MM.1S (cell line): ENCODE data around the gene POLR3B.

ENCODE experiments used
- DNase-seq: peaks from one replicate; pipeline ENCODE4 v3.0.0-alpha.2; 2015
- H2AFZ ChIP-seq: fragments of 300-600 bp; sonication (generic); 2 replicates; pipeline ENCODE4 v1.6.0; 2016; ENCODE audit warnings: antibody characterized with exemption, low read length
- H3F3A ChIP-seq: fragments of 300-600 bp; sonication (generic); 2 replicates; pipeline ENCODE4 v1.6.1; 2016; ENCODE audit warnings: mild to moderate bottlenecking, antibody characterized with exemption, low read length, moderate library complexity, mixed read lengths; ENCODE audit not compliant: insufficient read depth
- H3K27ac ChIP-seq: fragments of 300-600 bp; sonication (generic); 2 replicates; pipeline ENCODE4 v1.5.1; 2016; ENCODE audit warnings: mild to moderate bottlenecking, low read length
- H3K27me3 ChIP-seq: fragments of 300-600 bp; sonication (generic); replicated peaks from 2 replicates; pipeline ENCODE4 v1.6.0; 2016; ENCODE audit warnings: low read length; ENCODE audit not compliant: insufficient read depth
- H3K36me3 ChIP-seq: fragments of 300-600 bp; sonication (generic); replicated peaks from 2 replicates; pipeline ENCODE4 v1.6.1; 2016; ENCODE audit warnings: mild to moderate bottlenecking, low read length, mixed read lengths; ENCODE audit not compliant: insufficient read depth
- H3K4me1 ChIP-seq: fragments of 300-600 bp; sonication (generic); 2 replicates; pipeline ENCODE4 v1.6.1; 2016; ENCODE audit warnings: low read length, mixed read lengths
- H3K4me2 ChIP-seq: fragments of 300-600 bp; sonication (generic); 2 replicates; pipeline ENCODE4 v1.6.0; 2016; ENCODE audit warnings: low read depth, low read length
- H3K4me3 ChIP-seq: fragments of 300-600 bp; sonication (generic); 2 replicates; pipeline ENCODE4 v1.5.1; 2016; ENCODE audit warnings: low read length, mixed read lengths
- H3K79me2 ChIP-seq: fragments of 300-600 bp; sonication (generic); 2 replicates; pipeline ENCODE4 v1.6.1; 2016; ENCODE audit warnings: mixed run types, low read length, mixed read lengths
- H3K9ac ChIP-seq: fragments of 300-600 bp; sonication (generic); 2 replicates; pipeline ENCODE4 v1.6.1; 2016; ENCODE audit warnings: low read length, mixed read lengths
- H3K9me2 ChIP-seq: fragments of 300-600 bp; sonication (generic); replicated peaks from 2 replicates; pipeline ENCODE4 v1.6.1; 2016; ENCODE audit warnings: mild to moderate bottlenecking, low read length, mixed read lengths; ENCODE audit not compliant: insufficient read depth
- H3K9me3 ChIP-seq: fragments of 300-600 bp; sonication (generic); replicated peaks from 2 replicates; pipeline ENCODE4 v1.6.1; 2016; ENCODE audit warnings: mild to moderate bottlenecking, low read length, mixed read lengths; ENCODE audit not compliant: insufficient read depth
- H4K20me1 ChIP-seq: fragments of 300-600 bp; sonication (generic); 2 replicates; pipeline ENCODE4 v1.6.1; 2016; ENCODE audit warnings: mild to moderate bottlenecking, low read length, moderate library complexity, mixed read lengths; ENCODE audit not compliant: insufficient read depth
- EZH2 ChIP-seq: fragments of 300-600 bp; sonication (generic); optimal IDR thresholded peaks from 2 replicates; pipeline ENCODE3; 2017; ENCODE audit warnings: low read depth, mild to moderate bottlenecking, antibody characterized with exemption, low read length, mixed read lengths
- EZH2phosphoT487 ChIP-seq: fragments of 300-600 bp; sonication (generic); IDR thresholded peaks from 2 replicates; pipeline ENCODE4 v1.6.1; 2018; ENCODE audit warnings: antibody characterized with exemption, low read length
- TF ChIP-seq, protein P1 (sequence below): fragments of 300-600 bp; sonication (generic); IDR thresholded peaks from 2 replicates; pipeline ENCODE4 v1.5.1; 2016; ENCODE audit warnings: antibody characterized with exemption, low read length, mixed read lengths

POLR3B gene

DNA sequence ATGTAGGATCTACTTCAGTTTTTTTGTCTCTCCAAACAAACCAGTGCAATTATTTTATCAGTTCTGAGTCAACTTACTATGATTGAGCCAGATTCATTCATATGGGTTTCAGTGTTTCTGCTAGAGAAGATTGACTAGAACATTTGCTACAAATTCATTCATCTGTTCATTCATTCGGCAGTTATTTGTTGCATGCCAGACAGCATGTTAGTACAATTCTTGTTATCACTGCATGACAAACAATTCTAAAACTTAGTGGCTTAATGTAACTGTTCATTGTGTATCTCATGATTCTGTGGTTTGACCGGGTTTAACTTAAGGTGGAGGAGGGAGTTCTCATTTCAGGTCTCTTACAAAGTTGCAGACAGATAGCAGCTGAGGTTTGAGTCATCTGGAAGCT, 52.3 kb downstream of the POLR3B start:
- no peak for TF ChIP-seq EZH2phosphoT487
- TF ChIP-seq, protein P1, sequence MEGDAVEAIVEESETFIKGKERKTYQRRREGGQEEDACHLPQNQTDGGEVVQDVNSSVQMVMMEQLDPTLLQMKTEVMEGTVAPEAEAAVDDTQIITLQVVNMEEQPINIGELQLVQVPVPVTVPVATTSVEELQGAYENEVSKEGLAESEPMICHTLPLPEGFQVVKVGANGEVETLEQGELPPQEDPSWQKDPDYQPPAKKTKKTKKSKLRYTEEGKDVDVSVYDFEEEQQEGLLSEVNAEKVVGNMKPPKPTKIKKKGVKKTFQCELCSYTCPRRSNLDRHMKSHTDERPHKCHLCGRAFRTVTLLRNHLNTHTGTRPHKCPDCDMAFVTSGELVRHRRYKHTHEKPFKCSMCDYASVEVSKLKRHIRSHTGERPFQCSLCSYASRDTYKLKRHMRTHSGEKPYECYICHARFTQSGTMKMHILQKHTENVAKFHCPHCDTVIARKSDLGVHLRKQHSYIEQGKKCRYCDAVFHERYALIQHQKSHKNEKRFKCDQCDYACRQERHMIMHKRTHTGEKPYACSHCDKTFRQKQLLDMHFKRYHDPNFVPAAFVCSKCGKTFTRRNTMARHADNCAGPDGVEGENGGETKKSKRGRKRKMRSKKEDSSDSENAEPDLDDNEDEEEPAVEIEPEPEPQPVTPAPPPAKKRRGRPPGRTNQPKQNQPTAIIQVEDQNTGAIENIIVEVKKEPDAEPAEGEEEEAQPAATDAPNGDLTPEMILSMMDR, result no peak
- TF ChIP-seq EZH2, result no peak
- no peaks in the 10 kb centered on the region for H4K20me1 ChIP-seq
- no peak overlapping the region for H3K27ac ChIP-seq
- no peaks in the 10 kb centered on the region for H3K79me2 ChIP-seq
- no peak overlapping the region for H2AFZ ChIP-seq
- no peaks in the 10 kb centered on the region for H3K9me2 ChIP-seq
- DNase-seq, result no peak
- no peaks in the 10 kb centered on the region for H3K27me3 ChIP-seq
- H3K36me3 ChIP-seq, result no peaks in the 10 kb centered on the region
- H3F3A ChIP-seq, result no peaks in the 10 kb centered on the region
- no peaks in the 10 kb centered on the region for H3K9me3 ChIP-seq
- no peak overlapping the region for H3K4me3 ChIP-seq
- H3K4me2 ChIP-seq, result no peak overlapping the region
- H3K9ac ChIP-seq, result no peak overlapping the region
- H3K4me1 ChIP-seq, result no peaks in the 10 kb centered on the region

- H3K79me2 ChIP-seq, result no peaks in the 10 kb centered on the region
- H3K9me2 ChIP-seq, result no peaks in the 10 kb centered on the region
- H3K9me3 ChIP-seq, result no peaks in the 10 kb centered on the region
- no peaks in the 10 kb centered on the region for H3K27me3 ChIP-seq
- H3F3A ChIP-seq, result no peaks in the 10 kb centered on the region
- no peak overlapping the region for H2AFZ ChIP-seq
- no peaks in the 10 kb centered on the region for H3K4me1 ChIP-seq
- H3K9ac ChIP-seq, result no peak overlapping the region
- no peaks in the 10 kb centered on the region for H3K36me3 ChIP-seq
- H3K27ac ChIP-seq, result no peak overlapping the region
- DNase-seq, result no peak
- no peak overlapping the region for H3K4me2 ChIP-seq
- H4K20me1 ChIP-seq, result no peaks in the 10 kb centered on the region
- no peak overlapping the region for H3K4me3 ChIP-seq
- TF ChIP-seq, protein P1, result no peak
- TF ChIP-seq EZH2 (no peak), EZH2phosphoT487 (no peak)
These were observed 55.0 kb downstream of the POLR3B start for GRCh38 chr12:106412563-106412962.

DNA sequence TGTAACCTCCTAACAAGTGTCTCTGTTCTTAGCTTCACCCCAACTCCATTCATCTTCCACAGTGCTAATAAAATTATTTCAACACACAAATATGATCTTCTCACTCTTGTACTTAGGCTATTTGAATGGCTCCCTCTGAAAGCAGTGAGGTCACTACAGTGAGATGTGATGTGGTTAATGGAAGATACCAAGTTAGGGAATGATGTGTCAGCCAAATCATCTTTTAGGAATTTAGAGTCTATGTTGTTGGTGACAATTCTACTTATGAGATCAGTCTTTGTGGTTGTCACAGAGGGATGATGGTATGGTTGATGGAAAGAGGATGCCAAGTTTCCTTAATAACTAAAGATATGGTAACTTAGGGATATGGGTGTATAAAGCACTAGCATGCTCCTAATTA, 57.6 kb downstream of the POLR3B start:
- Histone ChIP-seq H3F3A (no peaks in the 10 kb centered on the region), H3K4me2 (no peak overlapping the region), H3K27ac (no peak overlapping the region), H3K27me3 (no peaks in the 10 kb centered on the region), H4K20me1 (no peaks in the 10 kb centered on the region), H3K9ac (no peak overlapping the region), H3K9me2 (no peaks in the 10 kb centered on the region), H3K4me1 (no peaks in the 10 kb centered on the region), H2AFZ (no peak overlapping the region), H3K36me3 (no peaks in the 10 kb centered on the region), H3K79me2 (no peaks in the 10 kb centered on the region), H3K4me3 (no peak overlapping the region), H3K9me3 (no peaks in the 10 kb centered on the region)
- TF ChIP-seq EZH2 (no peak), EZH2phosphoT487 (no peak)
- TF ChIP-seq, protein P1, result no peak
- DNase-seq, result no peak
